Activated CD4-positive, alpha-beta memory T cell treated with anti-CD3 and anti-CD28 coated beads, Interleukin-2, amount 10 ng/mL, durations not matched to agents 7 days and 5 days (primary cell): ENCODE measurements around the gene ATF1. TPM values are rescaled to one million over a fixed set of nuclear protein-coding genes. Genes with fewer than 3 reads are reported as not detected.
A peak's percentile ranks its signal among the peaks of the same experiment; 100 is the strongest.
"Not testable (repeated sequence)": the region's sequence is repeated elsewhere in the genome, so short reads cannot be mapped to it uniquely, and the experiment has no call there.

Experiments
- CTCF ChIA-PET: fragments of 350-600 bp; sonication (Branson Sonifier 250); formaldehyde crosslinking; loops from one replicate; lab custom pipeline; 2021; ENCODE audit warnings: antibody characterized with exemption, inconsistent platforms; lab: Charles Lee
- POLR2A ChIA-PET: fragments of 350-600 bp; sonication (Branson Sonifier 250); formaldehyde crosslinking; loops from one replicate; lab custom pipeline; 2021; ENCODE audit warnings: antibody characterized with exemption; lab: Charles Lee
- DNase-seq: peaks from one replicate; pipeline ENCODE4 v3.0.0-alpha.2; 2020
- H3K27ac Mint-ChIP-seq: one replicate; pipeline ENCODE4 v1.8.0; 2021; ENCODE audit warnings: mild to moderate bottlenecking, mixed read lengths
- H3K27me3 Mint-ChIP-seq: one replicate; pipeline ENCODE4 v1.8.0; 2021; ENCODE audit warnings: mixed read lengths
- H3K36me3 Mint-ChIP-seq: one replicate; pipeline ENCODE4 v1.8.0; 2021; ENCODE audit warnings: low read depth, mixed read lengths
- H3K4me1 Mint-ChIP-seq: one replicate; pipeline ENCODE4 v1.8.0; 2021; ENCODE audit warnings: mixed read lengths
- H3K4me3 Mint-ChIP-seq: one replicate; pipeline ENCODE4 v1.8.0; 2021; ENCODE audit warnings: mild to moderate bottlenecking, mixed read lengths
- H3K9me3 Mint-ChIP-seq: one replicate; pipeline ENCODE4 v1.8.0; 2021; ENCODE audit warnings: mixed read lengths
- total RNA-seq, 2 experiments: library from RNA; stranded (reverse); gene quantifications; one replicate each; pipeline ENCODE4 v1.2.3, GENCODE V29; 2021

Gene ATF1
- total RNA-seq, 2 experiments from 2014 or later = 44.0 to 48.3 TPM

DNA sequence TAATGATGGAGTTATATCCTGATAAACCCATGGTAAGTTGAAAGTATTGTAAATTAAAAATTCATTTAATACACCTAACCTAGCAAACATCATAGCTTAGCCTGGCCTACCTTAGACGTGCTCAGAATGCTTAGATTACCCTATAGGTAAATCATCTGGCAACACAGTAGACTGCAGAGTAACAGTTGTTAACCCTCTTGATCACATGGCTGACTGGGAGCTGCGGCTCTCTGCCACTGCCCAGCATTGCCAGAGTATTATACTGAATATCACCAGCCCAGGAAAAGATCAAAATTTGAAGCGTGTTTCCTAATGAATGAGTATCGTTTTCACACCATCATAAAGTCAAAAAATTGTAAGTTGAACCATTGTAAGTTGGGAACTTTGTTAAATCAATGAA is 61.0 kb downstream of the ATF1 start:
- ChIA-PET CTCF (interaction anchor here (0.6 to 4.4 kb wide), 16 partner anchors 12 to 536 kb away, joined by 3 to 46 read pairs (median 4); partner anchors contain the start of genes ATF1, DIP2B and SLC11A2), POLR2A (interaction anchor here (0.7 to 2.3 kb wide), 5 partner anchors 60 to 203 kb away, joined by 3 to 10 read pairs (median 3); partner anchors contain the start of gene ATF1)
- Mint-ChIP-seq H3K9me3 (no peaks in the 10 kb centered on the region), H3K4me1 (peaks cover 5% of the 10 kb centered on the region), H3K4me3 (no peak overlapping the region), H3K27me3 (no peaks in the 10 kb centered on the region), H3K27ac (peak overlapping the region; percentile 21), H3K36me3 (no peaks in the 10 kb centered on the region)
- no peak for DNase-seq

DNA sequence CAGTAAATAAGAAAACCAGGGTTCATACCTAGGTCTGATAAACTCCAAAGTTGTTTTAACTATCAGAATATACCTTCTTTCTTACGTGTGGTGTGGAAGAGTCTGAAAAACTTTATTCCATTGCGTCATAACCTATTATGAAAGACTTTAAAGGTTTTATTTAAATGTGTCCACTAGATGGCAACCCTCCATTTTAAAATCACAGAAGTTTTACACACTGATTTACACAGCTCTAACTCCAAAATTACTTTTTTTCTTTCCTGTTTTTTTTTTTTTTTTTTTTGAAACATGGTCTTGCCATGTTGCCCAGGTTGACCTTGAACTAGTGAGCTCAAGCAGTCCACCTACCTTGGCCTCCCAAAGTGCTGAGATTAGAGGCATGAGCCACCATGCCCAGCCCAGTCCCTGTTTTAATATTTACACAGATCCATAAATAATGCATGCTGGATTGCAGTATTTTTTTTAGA is 61.5 kb downstream of the ATF1 start:
- DNase-seq = no peak
- Mint-ChIP-seq H3K27ac (no peak overlapping the region), H3K4me3 (no peak overlapping the region)

GRCh38 chr12:50828121-50828520 is 64.2 kb downstream of the ATF1 start:
- no peak overlapping the region for H3K4me3 Mint-ChIP-seq
- peaks cover 5% of the 10 kb centered on the region for H3K27me3 Mint-ChIP-seq
- H3K4me1 Mint-ChIP-seq = peaks cover 5% of the 10 kb centered on the region
- CTCF ChIA-PET = interaction anchor here (0.7 to 4.4 kb wide), 6 partner anchors 63 to 362 kb away, joined by 3 to 46 read pairs (median 4); partner anchors contain the start of genes ATF1 and SLC11A2
- H3K27ac Mint-ChIP-seq = no peak overlapping the region
- DNase-seq = no peak
- H3K36me3 Mint-ChIP-seq = no peaks in the 10 kb centered on the region
- POLR2A ChIA-PET = interaction anchor here (1.0 to 1.2 kb wide), 2 partner anchors 63 to 221 kb away, joined by 3 to 5 read pairs; no protein-coding TSS in a partner anchor
- H3K9me3 Mint-ChIP-seq = peaks cover 2% of the 10 kb centered on the region

More for the DNA sequence above, 61.5 kb downstream of the ATF1 start:
- Mint-ChIP-seq H3K9me3 (no peaks in the 10 kb centered on the region), H3K4me1 (peaks cover 5% of the 10 kb centered on the region), H3K36me3 (no peaks in the 10 kb centered on the region), H3K27me3 (no peaks in the 10 kb centered on the region)
- ChIA-PET CTCF (interaction anchor here (0.6 to 4.4 kb wide), 20 partner anchors 12 to 535 kb away, joined by 3 to 46 read pairs (median 4); partner anchors contain the start of genes ATF1 and SLC11A2), POLR2A (interaction anchor here (0.9 to 2.3 kb wide), 4 partner anchors 61 to 203 kb away, joined by 3 to 10 read pairs (median 4); partner anchors contain the start of gene ATF1)

DNA sequence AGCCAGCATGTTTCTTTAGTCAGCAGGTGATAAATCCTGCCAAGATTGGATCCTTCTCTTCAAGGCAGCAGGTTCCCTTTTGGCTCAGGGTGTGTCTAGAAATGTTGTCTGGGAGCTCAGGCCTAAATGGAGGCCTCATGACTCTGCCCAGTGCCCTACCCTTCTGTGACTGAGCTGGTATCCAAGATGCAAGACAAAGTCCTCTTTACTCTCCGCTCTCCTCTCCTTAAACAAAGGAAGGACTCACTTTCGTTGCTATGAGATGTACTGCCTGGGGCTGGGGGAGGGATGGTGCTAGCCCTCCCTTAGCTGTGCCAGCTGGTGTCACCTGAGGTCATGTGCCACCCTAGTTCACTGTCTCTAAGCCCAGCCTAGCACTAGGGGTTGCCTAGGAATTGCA is 65.0 kb downstream of the ATF1 start:
- ChIA-PET CTCF (interaction anchor here (0.7 kb wide), 1 partner anchor 64 kb away, joined by 3 read pairs; no protein-coding TSS in a partner anchor), POLR2A (interaction anchor here (1.0 to 1.2 kb wide), 2 partner anchors 64 to 220 kb away, joined by 3 to 5 read pairs; no protein-coding TSS in a partner anchor)
- peaks cover 5% of the 10 kb centered on the region for H3K27me3 Mint-ChIP-seq
- peaks cover 5% of the 10 kb centered on the region for H3K4me1 Mint-ChIP-seq
- no peak overlapping the region for H3K27ac Mint-ChIP-seq
- peaks cover 5% of the 10 kb centered on the region for H3K36me3 Mint-ChIP-seq
- DNase-seq = no peak
- H3K4me3 Mint-ChIP-seq = no peak overlapping the region
- H3K9me3 Mint-ChIP-seq = peaks cover 7% of the 10 kb centered on the region

GRCh38 chr12:50833801-50834200 is 69.9 kb downstream of the ATF1 start:
- CTCF ChIA-PET = interaction anchor here (0.6 kb wide), 1 partner anchor 13 kb away, joined by 5 read pairs; no protein-coding TSS in a partner anchor
- H3K27me3 Mint-ChIP-seq = peaks cover 11% of the 10 kb centered on the region
- H3K36me3 Mint-ChIP-seq = not testable (repeated sequence)

DNA sequence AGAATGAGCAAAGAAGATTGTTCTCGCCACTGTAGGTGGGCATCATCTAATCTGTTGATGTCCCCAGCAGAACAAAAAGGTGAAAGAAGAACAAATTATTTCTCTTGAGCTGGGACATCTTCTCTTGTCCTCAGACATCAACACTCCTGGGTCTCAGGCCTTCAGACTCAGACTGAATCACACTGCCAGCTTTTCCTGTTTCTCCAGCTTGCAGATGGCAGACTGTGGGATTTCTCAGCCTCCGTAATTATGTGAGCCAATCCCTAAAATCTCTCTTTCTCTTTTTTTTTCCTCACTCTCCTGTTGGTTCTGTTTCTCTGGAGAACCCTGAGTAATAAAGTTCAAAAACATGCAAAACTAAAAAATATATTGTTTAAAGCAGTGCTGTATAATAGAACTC is 75.1 kb downstream of the ATF1 start:
- ChIA-PET CTCF (interaction anchor here (0.7 to 1.4 kb wide), 2 partner anchors 13 to 14 kb away, joined by 3 read pairs; no protein-coding TSS in a partner anchor), POLR2A (no interaction called here)
- H3K27me3 Mint-ChIP-seq = peaks cover 12% of the 10 kb centered on the region
- DNase-seq = no peak
- H3K27ac Mint-ChIP-seq = no peak overlapping the region
- H3K36me3 Mint-ChIP-seq = no peaks in the 10 kb centered on the region
- H3K9me3 Mint-ChIP-seq = peaks cover 15% of the 10 kb centered on the region
- H3K4me1 Mint-ChIP-seq = no peaks in the 10 kb centered on the region
- no peak overlapping the region for H3K4me3 Mint-ChIP-seq

More at GRCh38 chr12:50833801-50834200, 69.9 kb downstream of the ATF1 start:
- H3K4me1 Mint-ChIP-seq, H3K4me3 Mint-ChIP-seq, POLR2A ChIA-PET, H3K27ac Mint-ChIP-seq, DNase-seq: not testable (repeated sequence)
- H3K9me3 Mint-ChIP-seq = peaks cover 15% of the 10 kb centered on the region

- Mint-ChIP-seq H3K4me3 (no peak overlapping the region), H3K27me3 (peaks cover 11% of the 10 kb centered on the region), H3K9me3 (peaks cover 7% of the 10 kb centered on the region), H3K4me1 (no peaks in the 10 kb centered on the region), H3K36me3 (no peaks in the 10 kb centered on the region), H3K27ac (no peak overlapping the region)
- POLR2A ChIA-PET = no interaction called here
- CTCF ChIA-PET = no interaction called here
- no peak for DNase-seq
These were observed 77.0 kb downstream of the ATF1 start for GRCh38 chr12:50840809-50841487.

DNA sequence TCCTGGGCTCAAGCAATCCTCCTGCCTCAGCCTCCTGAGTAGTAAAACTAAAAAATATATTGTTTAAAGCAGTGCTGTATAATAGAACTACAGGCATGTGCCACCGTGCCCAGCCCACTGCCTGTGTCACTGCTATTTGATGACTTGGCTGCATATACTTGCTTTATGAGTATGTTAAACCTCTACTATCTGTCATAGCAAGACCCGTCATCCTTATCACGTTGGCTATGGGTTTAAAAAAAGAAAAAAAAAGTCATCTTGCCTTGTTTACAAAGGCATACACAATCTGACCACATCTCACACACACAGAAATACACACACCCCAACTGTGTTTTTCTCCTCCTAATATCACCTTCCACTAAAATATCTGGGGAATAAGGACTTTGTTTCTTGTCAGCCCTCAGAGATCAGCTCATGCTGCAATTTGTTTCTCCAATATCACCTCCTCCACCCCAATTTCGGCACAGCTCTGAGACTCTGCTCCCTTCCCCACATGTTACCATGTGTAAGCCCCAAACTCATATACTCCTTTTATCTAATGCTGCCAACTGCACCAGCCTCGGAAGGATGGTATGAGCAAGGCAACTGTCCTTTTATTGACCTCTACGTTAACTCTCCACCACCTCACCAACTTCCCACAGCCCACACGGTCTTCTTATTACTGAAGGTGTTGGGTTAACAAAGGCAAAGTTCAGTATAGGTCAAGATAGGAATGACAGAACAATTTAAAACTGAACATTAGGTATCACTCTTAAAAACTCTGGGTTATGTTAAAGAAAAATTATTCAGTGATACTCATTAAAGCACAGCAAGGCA is 78.0 kb downstream of the ATF1 start:
- Mint-ChIP-seq H3K27ac (no peak overlapping the region), H3K4me3 (no peak overlapping the region), H3K36me3 (no peaks in the 10 kb centered on the region), H3K27me3 (peaks cover 9% of the 10 kb centered on the region), H3K9me3 (peaks cover 7% of the 10 kb centered on the region), H3K4me1 (no peaks in the 10 kb centered on the region)
- CTCF ChIA-PET = no interaction called here
- no peak for DNase-seq
- POLR2A ChIA-PET = no interaction called here

DNA sequence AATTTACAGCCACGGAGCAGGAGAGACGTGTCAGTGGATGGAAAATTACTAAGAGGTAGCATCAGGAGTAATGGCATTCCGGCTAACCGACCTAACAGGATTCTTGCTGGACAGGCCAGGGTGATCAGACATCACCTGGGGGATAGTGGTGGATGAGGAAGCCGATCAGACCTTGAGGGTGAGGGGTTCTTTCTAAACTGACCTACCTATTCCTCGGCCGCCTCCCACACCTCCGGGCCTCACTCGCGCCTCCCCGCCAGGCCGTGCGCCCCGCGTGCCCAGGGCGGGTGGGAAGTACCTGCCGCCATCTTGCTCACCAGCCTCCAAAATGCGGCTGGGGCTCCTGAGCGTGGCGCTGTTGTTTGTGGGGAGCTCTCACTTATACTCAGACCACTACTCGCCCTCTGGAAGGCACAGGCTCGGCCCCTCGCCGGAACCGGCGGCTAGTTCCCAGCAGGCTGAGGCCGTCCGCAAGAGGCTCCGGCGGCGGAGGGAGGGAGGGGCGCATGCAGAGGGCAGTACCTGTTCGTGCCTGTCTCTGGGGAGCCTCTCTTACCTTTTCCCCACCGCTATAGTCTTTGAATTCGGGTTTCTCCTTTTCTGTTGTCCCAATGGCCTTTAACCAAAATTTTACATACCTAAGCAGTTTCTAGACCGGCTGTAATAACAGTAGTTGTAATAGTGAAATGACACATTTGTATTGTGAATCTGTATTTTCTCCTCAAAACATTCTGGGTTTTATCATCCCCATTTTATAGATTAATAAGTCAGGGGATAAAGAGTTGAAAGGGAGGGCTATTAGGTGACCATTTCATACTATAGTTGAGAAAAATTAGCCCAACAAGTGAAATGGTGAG is 79.0 kb downstream of the ATF1 start, which contains the start of gene TMPRSS12:
Gene TMPRSS12 (plus strand): TSS at position 290 of the 857 bp plus-strand sequence. CDS start 39 bp downstream, at position 329.
- Mint-ChIP-seq H3K4me1 (no peaks in the 10 kb centered on the region), H3K9me3 (peaks cover 7% of the 10 kb centered on the region), H3K36me3 (no peaks in the 10 kb centered on the region), H3K27me3 (peaks cover 9% of the 10 kb centered on the region), H3K27ac (no peak within 1 kb of the TSS), H3K4me3 (no peak within 1 kb of the TSS)
- ChIA-PET CTCF (no interaction called here), POLR2A (no interaction called here)
- DNase-seq = no peak

DNA sequence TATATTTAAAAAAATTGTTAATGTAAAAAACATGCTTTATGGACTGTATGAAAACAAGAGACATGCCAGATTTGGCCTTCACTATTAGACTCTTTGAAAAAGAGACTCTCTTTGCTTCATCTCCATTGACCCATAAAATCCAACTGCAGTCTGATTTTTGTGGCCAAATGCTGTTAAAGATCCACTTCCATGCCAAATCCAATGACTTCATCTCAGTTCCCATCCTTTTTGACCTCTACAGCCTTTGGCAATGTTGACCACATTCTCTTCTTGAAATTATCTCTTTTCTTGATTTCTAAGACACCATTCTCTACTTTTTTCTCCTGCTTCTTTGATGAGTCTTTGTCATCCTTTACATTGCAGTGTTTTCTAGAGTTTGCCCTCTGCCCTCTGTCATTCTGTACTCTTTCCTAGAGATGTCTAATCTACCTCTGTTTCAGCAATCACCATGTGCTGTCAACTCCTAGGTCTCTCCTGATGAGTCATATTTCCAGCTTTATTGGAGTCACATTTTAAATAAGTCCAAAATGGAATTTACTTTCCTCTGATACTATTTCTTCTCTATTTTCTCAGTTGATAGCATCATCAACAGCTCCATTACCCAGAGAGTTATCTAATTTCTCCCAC is 81.2 kb downstream of the ATF1 start:
- Mint-ChIP-seq H3K36me3 (no peaks in the 10 kb centered on the region), H3K27me3 (peaks cover 14% of the 10 kb centered on the region), H3K9me3 (peaks cover 7% of the 10 kb centered on the region), H3K4me1 (no peaks in the 10 kb centered on the region), H3K4me3 (no peak overlapping the region), H3K27ac (no peak overlapping the region)
- POLR2A ChIA-PET = no interaction called here
- no peak for DNase-seq
- CTCF ChIA-PET = interaction anchor here (0.5 to 1.6 kb wide), 2 partner anchors 20 to 127 kb away, joined by 3 to 5 read pairs; no protein-coding TSS in a partner anchor

- Mint-ChIP-seq H3K27ac (no peak overlapping the region), H3K27me3 (peaks cover 35% of the 10 kb centered on the region), H3K9me3 (peaks cover 3% of the 10 kb centered on the region), H3K4me1 (no peaks in the 10 kb centered on the region), H3K4me3 (no peak overlapping the region), H3K36me3 (no peaks in the 10 kb centered on the region)
- CTCF ChIA-PET = no interaction called here
- no peak for DNase-seq
- POLR2A ChIA-PET = no interaction called here
These were observed 85.1 kb downstream of the ATF1 start for GRCh38 chr12:50848963-50849362.
